Natural killer cell (primary cell): Measurements from ENCODE around the gene PARD6B. TPM values are rescaled to one million over a fixed set of nuclear protein-coding genes. Genes with fewer than 3 reads are reported as not detected.

ENCODE experiments used
- ATAC-seq, 3 donors: fragments of 150-1000 bp in 2 of 3; fragments of 200-7000 bp in 1 of 3; cut with Tn5 transposase; 1 replicate in 1 of 3; 2 replicates in 2 of 3; pipeline ENCODE4 v1.10.0; 2021; ENCODE audit warnings: mild to moderate bottlenecking in 2 of 3, moderate library complexity in 2 of 3
- DNase-seq, 2 donors: peaks; one replicate each; pipeline versions ENCODE4 v3.0.0 to v3.0.0-alpha.2; 2013 to 2021; ENCODE audit warnings: mixed read lengths in 1 of 2
- H3K27ac ChIP-seq: one replicate; pipeline ENCODE4 v1.5.1; 2013; ENCODE audit warnings: mild to moderate bottlenecking, low read length
- H3K27me3 ChIP-seq: one replicate; pipeline ENCODE4 v1.6.1; 2013; ENCODE audit warnings: low read length; ENCODE audit not compliant: control insufficient read depth, insufficient read depth
- H3K36me3 ChIP-seq: one replicate; pipeline ENCODE4 v1.6.1; 2013; ENCODE audit warnings: low read length; ENCODE audit not compliant: control insufficient read depth, insufficient read depth
- H3K4me1 ChIP-seq: one replicate; pipeline ENCODE4 v1.6.1; 2013; ENCODE audit warnings: low read length; ENCODE audit not compliant: control insufficient read depth, insufficient read depth
- H3K4me3 ChIP-seq: one replicate; pipeline ENCODE4 v1.5.1; 2013; ENCODE audit warnings: low read length
- H3K9me3 ChIP-seq: one replicate; pipeline ENCODE4 v1.6.1; 2013; ENCODE audit warnings: low read length; ENCODE audit not compliant: control insufficient read depth, insufficient read depth
- H3K27ac Mint-ChIP-seq, 2 donors: one replicate each; pipeline ENCODE4 v1.8.0; 2022; ENCODE audit warnings: mild to moderate bottlenecking in 2 of 2, mixed read lengths in 2 of 2, moderate library complexity in 1 of 2
- H3K27me3 Mint-ChIP-seq, 2 donors: one replicate each; pipeline ENCODE4 v1.8.0; 2022; ENCODE audit warnings: low read depth in 2 of 2, mixed read lengths in 2 of 2
- H3K36me3 Mint-ChIP-seq: one replicate; pipeline ENCODE4 v1.8.0; 2022; ENCODE audit warnings: mixed read lengths
- H3K4me1 Mint-ChIP-seq, 2 donors: one replicate each; pipeline ENCODE4 v1.8.0; 2022; ENCODE audit warnings: mixed read lengths in 2 of 2
- H3K4me3 Mint-ChIP-seq: one replicate; pipeline ENCODE4 v1.8.0; 2022; ENCODE audit warnings: mild to moderate bottlenecking, moderate library complexity, mixed read lengths
- H3K9me3 Mint-ChIP-seq, 2 donors: one replicate each; pipeline ENCODE4 v1.8.0; 2022; ENCODE audit warnings: mixed read lengths in 2 of 2
- CTCF ChIP-seq: fragments of 200-600 bp; IDR thresholded peaks from one replicate; pipeline ENCODE4 v1.8.0; 2022; ENCODE audit warnings: antibody characterized with exemption
- WGBS: methylation state at CpG from one replicate; pipeline ENCODE4 v1.1.7; 2013; ENCODE audit warnings: missing lambda C conversion rate; ENCODE audit not compliant: insufficient coverage; 5-methylcytosine and 5-hydroxymethylcytosine counted together
- intact Hi-C: fragments of 100-400 bp; cut with micrococcal nuclease; formaldehyde crosslinking; loops from one replicate; pipeline ENCODE4 v1.14.2; 2022
- total RNA-seq, 4 donors: library from RNA; stranded (reverse); fragments of 120-200 nt in 1 of 4; gene quantifications; one replicate each; pipeline versions ENCODE4 v1.2.3 to v1.2.4, GENCODE V29; 2013 to 2022

PARD6B gene
- total RNA-seq, 3 donors from 2014 or later (not counting 1 experiment from before 2014, with no cell fraction given): 1.5 to 5.0 (median 4.1) TPM

- Mint-ChIP-seq H3K9me3 (no peaks in the 10 kb centered on the region), H3K4me1 (peaks cover 0 to 4% of the 10 kb centered on the region in 2 donors), H3K27me3 (peaks cover 36 to 48% of the 10 kb centered on the region in 2 donors), H3K27ac (no peak overlapping the region), H3K4me3 (no peak overlapping the region), H3K36me3 (no peaks in the 10 kb centered on the region)
- ATAC-seq: no peak
- Histone ChIP-seq H3K27me3 (peaks cover 14% of the 10 kb centered on the region), H3K9me3 (no peaks in the 10 kb centered on the region), H3K4me1 (no peaks in the 10 kb centered on the region), H3K27ac (no peak overlapping the region), H3K36me3 (no peaks in the 10 kb centered on the region), H3K4me3 (no peak overlapping the region)
- WGBS: 74% methylated on average over 2 of the region's 2 CpGs
- intact Hi-C loops: no loop called here
- DNase-seq: no peak
- no peak for TF ChIP-seq CTCF
These were observed 38.8 kb upstream of the PARD6B start for GRCh38 chr20:50692552-50692933.

- H3K27ac Mint-ChIP-seq: no peak overlapping the region
- Histone ChIP-seq H3K36me3 (no peaks in the 10 kb centered on the region), H3K27ac (no peak overlapping the region), H3K9me3 (no peaks in the 10 kb centered on the region), H3K27me3 (peaks cover 14% of the 10 kb centered on the region), H3K4me3 (no peak overlapping the region), H3K4me1 (no peaks in the 10 kb centered on the region)
- TF ChIP-seq CTCF: no peak
- DNase-seq (no peak), ATAC-seq (no peak)
- H3K4me1 Mint-ChIP-seq: peaks cover 0 to 4% of the 10 kb centered on the region in 2 donors
- intact Hi-C loops: no loop called here
- 100% methylated on average over 1 of the region's 1 CpG for WGBS
- no peak overlapping the region for H3K4me3 Mint-ChIP-seq
- no peaks in the 10 kb centered on the region for H3K9me3 Mint-ChIP-seq
- peaks cover 36 to 51% of the 10 kb centered on the region in 2 donors for H3K27me3 Mint-ChIP-seq
- no peaks in the 10 kb centered on the region for H3K36me3 Mint-ChIP-seq
These were observed 38.4 kb upstream of the PARD6B start for GRCh38 chr20:50693001-50693400.

GRCh38 chr20:50694379-50695134, 36.8 kb upstream of the PARD6B start:
- TF ChIP-seq CTCF: no peak
- Histone ChIP-seq H3K27ac (no peak overlapping the region), H3K9me3 (no peaks in the 10 kb centered on the region), H3K36me3 (no peaks in the 10 kb centered on the region), H3K27me3 (peaks cover 14% of the 10 kb centered on the region), H3K4me3 (no peak overlapping the region), H3K4me1 (no peaks in the 10 kb centered on the region)
- no peaks in the 10 kb centered on the region for H3K9me3 Mint-ChIP-seq
- no peak overlapping the region for H3K4me3 Mint-ChIP-seq
- no peaks in the 10 kb centered on the region for H3K36me3 Mint-ChIP-seq
- 91% methylated on average over 4 of the region's 9 CpGs for WGBS
- intact Hi-C loops: no loop called here
- no peak for ATAC-seq
- DNase-seq: no peak
- peaks cover 0 to 4% of the 10 kb centered on the region in 2 donors for H3K4me1 Mint-ChIP-seq
- H3K27me3 Mint-ChIP-seq: peaks cover 31 to 49% of the 10 kb centered on the region in 2 donors
- no peak overlapping the region for H3K27ac Mint-ChIP-seq
